ENCODE data around the gene MFSD8.

GRCh38 chr4:127985989-127986388 lies 21.0 kb upstream of the MFSD8 start:
- TF ChIP-seq CTCF (IDR thresholded peaks at IDR 0.05) (no peak), EP300 (IDR thresholded peaks at IDR 0.05) (no peak)

All from sigmoid colon (tissue), 4 donors.